Inflammatory macrophage treated with lipopolysaccharide for 1 hour (primary cell): ENCODE data around the gene RNF44.
"Not testable (repeated sequence)": the region's sequence is repeated elsewhere in the genome, so short reads cannot be mapped to it uniquely, and the experiment has no call there.

ENCODE experiments used
- DNase-seq, 2 donors: peaks; one replicate each; pipeline ENCODE4 v3.0.0-alpha.2; 2020 to 2022

The RNF44 gene

DNA sequence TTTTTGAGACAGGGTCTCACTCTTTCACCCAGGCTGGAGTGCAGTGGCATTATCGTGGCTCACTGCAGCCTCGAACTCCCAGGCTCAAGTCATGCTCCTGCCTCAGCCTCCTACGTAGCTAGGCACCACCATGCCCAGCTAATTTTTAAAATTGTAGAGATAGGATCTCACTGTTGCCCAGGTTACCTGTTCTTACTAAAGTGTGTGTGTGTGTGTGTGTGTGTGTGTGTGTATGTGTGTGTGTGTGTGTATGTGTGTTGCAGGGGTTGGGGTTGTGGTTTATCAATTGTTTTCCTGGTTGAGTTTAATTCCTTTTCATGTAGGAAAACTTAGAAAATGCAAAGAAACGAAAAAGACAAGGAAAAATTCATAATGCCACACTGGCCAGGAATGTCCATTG is 21.8 kb downstream of the RNF44 start:
- no peak for DNase-seq

DNA sequence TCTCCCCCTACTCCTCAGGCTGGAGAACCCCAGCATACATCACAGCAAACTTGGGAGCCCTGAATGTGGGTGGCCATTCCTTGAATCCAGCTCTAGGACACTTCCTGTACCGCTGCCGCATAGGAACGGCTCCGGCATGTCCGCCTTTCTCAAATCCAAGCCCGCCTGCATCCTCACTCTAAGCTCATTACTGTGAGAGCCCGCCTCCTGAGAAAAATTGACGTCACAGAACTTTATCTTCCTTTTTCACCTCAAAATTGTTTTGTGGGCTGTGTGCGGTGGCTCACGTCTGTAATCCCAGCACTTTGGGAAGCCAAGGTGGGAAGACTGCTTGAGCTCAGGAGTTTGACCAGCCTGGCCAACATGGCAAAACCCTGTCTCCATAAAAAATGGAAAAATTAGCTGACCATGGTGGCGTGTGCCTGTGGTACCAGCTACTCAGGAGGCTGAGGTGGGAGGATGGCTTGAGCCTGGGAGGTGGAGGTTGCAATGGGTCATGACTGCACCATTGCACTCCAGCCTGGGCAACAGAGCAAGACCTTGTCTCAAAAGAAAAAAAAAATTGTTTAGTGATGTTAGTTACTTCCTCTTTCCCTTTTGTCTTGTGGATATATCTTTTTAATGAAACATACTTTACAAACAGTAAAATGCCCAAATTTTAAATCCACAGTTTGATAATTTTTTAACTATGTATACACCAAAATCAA is 22.8 kb downstream of the RNF44 start:
- DNase-seq, result no peak

DNA sequence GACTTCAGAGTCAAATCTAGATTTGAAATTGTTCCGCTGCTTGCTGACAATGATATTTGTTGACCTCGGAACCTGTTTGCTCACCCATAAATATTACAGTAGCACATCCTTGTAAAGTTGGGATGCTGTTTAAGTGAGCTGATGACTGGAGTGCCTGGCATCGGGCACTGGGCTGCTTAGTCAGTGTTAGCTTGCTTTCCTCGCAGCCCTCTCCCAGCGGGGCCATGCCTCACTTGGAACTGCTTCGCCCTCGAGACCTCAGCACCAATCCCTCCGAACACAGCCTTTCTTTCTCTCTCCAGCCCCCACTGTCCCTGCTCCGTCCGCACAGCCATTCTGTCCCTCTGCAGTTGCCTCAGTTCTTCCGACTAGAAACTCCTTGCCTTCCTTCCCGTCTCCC is 23.4 kb downstream of the RNF44 start:
- no peak for DNase-seq

DNA sequence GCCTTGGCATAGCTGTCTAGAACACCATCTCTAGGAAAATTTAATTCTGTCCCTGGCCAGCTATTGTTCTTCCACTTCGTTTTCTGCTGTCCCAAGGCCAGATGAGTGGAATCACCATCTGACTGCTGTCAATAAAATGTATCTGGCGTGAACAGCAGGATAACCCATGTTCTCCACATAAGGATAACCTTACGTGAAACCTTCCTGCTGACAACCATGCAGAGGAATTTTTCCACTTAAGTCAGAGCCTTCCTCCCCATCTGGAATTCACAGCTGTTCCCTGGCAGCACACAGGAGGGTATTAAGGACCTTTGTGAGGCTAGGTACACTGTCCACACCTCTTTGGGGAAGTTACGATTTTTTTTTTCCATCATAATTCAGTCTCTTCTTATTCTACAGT is 28.6 kb downstream of the RNF44 start:
- no peak for DNase-seq

DNA sequence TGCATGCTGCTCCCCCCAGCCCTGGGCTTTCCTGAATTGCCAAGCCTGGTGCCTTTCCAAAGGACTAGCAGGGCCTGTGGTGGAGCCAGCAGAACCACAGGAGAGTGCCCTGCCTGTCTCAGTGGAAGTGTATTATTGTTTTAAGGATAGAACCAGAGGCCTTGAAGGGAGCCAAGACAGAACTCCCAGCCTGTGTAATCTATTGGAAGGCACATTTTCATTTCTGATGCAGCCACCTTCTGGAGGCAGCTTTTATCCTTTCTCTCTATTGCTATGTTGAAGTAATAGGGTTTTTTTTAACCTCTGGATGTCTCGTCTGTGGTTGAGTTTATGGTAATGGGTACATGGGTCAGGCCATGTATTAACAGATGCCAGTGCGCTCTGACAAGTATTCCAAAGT is 29.3 kb downstream of the RNF44 start:
- DNase-seq, result no peak

DNA sequence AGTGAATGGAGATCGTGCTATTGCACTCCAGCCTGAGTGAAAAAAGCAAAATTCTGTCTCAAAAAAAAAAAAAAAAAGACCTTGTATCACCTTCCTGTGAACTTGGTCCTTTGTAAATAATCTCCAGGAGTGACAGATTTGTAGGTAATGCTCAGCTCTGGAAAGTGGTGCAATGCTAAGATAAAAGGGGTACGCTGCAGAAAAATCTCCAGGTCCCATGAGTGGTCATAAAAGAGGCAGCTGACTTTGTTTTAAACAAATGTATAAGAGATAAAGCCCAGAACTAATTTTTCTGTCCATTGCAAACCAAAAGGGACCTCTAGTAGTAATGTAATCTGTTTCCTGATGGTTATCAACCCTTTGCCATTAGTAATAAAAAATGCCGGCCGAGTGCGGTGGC is 33.7 kb downstream of the RNF44 start:
- no peak for DNase-seq

DNA sequence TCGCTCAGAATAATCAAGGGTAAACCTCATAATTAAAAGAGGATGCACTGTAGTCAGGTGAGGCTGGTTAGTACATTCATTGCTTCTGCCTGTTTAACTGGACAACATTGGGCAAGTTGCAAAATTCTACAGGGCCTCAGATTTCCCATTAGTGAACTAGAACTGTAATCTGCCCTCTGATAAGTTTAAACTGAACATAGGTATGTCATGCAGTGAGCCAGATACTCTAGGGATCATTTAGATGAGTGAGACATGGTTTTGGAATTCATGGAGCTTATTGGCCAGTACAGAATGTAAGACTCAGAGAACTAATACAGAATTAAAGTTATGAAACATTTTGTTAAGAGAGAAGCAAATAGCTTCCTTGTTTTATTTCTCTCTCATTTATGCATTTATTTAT is 35.9 kb downstream of the RNF44 start:
- no peak for DNase-seq

DNA sequence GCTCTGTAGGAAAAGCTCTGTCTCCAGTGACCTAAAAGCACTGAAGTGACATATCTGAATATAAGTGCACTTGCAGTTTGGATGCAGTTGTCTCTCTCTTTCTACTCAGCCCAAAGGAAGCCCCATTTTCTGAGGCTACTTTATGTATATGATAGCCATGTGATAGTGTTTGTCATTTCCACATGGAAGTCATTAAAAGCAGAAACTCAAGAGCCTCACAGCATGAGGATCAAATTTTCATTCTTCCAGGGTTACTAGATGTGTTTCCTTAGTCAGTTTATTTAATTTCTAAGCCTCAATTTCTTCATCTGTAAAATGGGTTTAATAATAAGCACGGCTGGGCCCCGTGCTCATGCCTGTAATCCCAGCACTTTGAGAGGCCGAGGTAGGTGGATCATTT is 36.7 kb downstream of the RNF44 start:
- no peak for DNase-seq

DNA sequence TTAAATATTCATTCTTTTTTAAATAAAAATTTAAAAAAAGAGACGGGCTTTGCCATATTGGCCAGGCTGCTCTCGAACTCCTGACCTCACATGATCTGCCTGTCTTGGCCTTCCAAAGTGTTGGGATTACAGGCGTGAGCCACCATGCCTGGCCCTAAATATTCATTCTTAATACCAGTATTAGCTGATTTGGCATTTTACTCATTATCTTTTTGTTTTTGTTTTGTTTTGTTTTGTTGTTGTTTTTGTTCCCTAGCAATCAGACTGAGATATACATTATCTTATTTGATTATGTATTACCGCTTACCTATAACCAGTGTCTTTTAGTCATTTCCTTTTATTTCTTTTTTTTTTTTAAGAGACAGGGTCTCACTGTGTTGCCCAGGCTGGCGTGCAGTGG is 37.9 kb downstream of the RNF44 start:
- no peak for DNase-seq

DNA sequence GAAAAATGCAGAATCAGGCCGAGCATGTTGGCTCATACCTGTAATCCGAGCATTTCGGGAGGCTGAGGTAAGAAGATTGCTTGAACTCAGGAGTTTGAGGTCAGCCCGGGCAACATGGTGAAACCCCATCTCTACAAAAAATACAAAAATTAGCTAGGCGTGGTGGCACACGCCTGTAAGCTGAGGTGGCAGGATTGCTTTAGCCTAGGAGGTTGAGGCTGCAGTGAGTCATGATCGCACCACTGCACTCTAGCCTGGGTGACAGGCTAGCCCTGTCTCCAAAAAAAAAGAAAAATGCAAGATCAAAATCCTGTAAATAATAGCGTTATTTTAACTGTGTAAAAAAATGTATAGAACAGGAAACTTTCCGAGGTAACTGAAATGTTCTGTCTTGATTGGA is 39.4 kb downstream of the RNF44 start:
- no peak for DNase-seq

DNA sequence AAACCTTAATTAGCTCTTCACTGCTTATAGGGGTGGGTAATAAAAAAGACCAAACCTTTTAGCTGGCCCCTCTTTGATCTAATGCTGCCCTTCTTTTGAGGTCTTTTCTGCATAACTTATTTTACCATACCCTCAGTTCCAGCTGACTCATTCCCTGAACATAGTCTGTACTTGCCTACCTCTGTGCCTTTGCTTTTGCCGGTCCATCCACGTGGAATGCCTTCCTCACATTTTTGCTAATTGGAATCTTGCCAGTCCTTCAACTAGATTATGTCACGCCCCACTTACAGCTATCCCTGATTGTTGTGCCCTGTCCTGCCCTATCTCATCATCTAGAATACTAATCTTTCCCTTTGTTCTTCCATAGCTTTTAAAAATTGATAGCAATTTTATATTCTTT is 44.8 kb downstream of the RNF44 start:
- DNase-seq, result no peak

DNA sequence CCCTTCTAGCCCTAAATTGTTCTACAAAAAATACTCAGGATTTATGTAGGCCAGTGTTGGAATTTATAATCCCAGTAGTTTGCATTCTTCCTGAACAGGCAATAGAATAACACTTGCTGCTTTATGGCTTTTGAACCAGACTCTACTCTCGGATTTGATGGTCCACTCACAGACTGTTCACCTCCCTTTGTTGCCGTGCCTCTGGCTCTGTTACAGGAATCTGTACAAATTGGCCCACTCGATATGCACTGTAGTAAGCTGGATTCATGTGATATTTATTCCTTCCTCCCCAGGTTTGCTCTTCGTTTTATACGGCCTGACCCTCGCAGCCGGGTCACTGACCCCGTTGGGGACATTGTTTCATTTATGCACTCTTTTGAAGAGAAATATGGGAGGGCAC is 45.3 kb downstream of the RNF44 start:
- no peak for DNase-seq

DNA sequence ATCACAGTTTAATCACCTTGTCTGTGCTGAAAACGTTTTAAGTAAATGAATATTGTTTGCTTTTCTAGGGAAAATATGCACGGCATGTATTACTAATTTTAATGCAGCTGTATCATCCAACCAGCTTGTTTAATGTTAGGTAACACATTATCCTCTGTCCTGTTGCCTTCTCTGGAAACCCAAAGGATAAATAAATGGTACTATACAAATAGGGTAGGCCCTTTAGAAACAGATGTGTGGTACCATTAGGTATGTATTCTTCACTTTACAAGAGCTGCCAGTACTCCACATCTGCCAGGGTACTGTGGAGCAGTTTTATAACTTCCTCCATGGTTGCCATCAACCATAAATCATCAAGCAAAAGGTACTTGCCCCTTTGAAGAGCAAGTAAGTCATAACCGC is 46.1 kb downstream of the RNF44 start:
- DNase-seq, result no peak

DNA sequence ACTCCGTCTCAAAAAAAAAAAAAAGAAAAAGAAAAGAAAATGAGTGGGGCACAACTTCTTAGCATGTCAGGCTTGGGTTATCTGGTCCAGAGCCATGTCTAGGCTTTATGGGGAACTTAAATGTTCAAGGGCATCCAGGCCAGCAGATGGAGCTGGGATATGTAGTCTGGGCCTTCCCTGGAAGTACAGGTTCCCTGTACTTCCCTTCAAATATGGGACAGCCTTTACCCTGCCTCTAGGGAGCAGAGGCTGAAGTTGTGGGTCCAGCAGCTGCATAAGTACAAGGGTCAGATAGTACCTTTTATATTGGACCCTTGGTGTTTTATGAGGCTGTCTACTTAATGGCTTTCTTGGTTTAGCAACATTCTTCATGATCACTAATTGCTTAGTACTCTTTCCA is 46.9 kb downstream of the RNF44 start:
- DNase-seq, result no peak

DNA sequence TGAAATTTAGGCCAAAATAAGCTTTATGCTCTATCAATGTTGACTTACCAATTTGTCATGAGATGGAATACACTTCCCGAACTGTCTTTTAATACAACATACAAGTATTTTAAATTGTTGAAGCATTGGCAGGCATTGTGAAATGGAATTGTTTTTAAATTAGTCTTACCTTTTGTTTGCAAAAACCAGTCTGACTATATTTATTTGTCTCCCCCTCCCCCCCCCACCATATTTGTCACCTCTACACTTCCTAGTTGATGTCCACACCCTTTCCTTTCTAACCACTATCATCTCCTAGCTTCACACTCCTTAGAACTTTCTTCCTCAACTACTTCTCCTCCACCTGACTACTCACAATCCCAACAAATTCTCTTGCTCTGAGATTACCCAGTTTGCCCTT is 48.1 kb downstream of the RNF44 start:
- no peak for DNase-seq

DNA sequence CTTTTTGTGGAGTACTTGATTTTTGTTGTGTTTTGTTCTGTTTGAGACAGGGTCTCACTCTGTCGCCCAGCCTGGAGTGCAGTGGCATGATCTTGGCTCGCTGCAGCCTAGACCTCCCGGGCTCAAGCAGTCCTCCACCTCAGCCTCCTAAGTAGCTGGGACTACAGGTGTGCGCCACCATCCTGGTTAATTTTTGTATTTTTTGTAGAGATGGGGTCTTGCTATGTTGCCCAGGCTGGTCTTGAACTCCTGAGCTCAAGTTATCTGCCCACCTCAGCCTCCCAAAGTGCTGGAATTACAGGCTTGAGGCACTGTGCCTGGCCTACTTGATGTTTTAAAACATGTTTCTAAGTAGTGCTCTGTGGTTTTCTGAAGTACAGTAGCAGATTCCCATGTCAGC is 50.0 kb downstream of the RNF44 start:
- not testable (repeated sequence) for DNase-seq

DNA sequence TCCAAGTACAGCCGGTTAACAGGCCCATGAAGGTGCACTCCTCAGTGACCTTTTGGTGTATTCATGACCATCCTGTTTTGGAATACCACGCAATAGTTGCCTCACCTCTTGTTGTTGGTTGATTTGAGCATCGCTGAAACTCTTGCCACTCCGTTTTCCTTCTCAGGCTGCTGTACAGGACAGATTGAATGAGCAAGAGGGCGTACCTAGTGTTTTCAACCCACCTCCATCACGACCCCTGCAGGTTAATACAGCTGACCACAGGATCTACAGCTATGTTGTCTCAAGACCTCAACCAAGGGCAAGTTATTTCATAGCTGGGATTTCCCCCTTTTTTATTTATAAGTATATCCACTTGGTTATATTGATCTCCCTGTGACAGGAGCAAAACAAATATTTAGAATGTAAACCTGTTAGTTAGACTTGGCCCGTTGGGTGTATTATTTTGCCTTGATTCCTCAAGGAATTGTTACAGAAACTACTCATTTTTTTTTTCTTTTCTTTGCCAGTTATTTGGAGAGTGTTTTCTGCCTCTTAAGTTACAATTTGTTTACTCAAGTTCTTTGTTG is 50.9 kb downstream of the RNF44 start:
- DNase-seq, result no peak

DNA sequence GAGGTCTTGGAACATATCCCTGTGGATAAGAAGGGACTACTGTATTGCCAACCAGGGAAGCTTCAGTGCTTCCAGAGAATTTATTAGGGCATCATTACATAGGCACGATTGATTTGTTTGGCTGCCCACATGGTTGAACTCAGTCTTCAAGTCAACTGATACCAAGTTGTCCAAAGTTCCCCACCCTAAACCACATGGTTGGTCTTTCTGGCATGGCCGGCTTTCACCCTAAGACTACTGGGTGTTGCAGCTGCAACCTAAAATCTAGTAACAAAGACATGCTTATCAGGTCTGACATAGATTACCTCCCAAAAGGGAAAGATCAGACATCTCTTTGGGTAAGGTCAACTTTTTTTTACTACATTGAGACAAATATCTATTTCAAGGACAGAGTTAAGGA is 52.0 kb downstream of the RNF44 start:
- no peak for DNase-seq

DNA sequence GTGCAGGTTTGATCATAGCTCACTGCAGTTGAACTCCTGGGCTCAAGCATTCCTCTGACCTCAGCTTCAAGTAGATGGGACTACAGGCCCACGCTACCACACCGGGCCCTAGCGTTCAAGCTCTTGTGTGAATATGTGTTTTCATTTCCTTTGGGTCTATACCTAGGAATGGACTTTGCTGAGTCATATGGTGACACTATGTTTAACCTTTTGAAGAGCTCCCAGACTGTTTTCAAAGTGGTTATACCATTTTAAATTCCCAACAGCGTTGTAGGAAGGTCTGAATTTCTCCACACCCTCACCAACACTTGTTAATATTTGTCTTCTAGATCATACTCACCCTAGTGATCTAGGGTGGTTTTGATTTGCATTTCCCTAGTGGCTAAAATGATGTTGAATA is 55.5 kb downstream of the RNF44 start:
- no peak for DNase-seq
